ENCODE data around the gene LAPTM5. TPM values are rescaled to one million over a fixed set of nuclear protein-coding genes. Genes with fewer than 3 reads are reported as not detected.

The LAPTM5 gene
- total and polyA plus RNA-seq, 2 of the 8 experiments (the other 6 are each of a cell fraction or from before 2014, with no cell fraction given): 0.37 to 1.4 TPM

GRCh38 chr1:30732277-30732996, 25.1 kb downstream of the LAPTM5 start:
- Histone ChIP-seq H3K9ac (replicated peaks in 1 of 4; ENCODE audit: extremely low read depth in 1 of 4, low read depth in 3 of 4, low read length in 3 of 4) (no peak overlapping the region; a peak in 1 of 7 replicates), H4K8ac (ENCODE audit: extremely low read depth, insufficient read depth, low read length) (no peak overlapping the region), H3K27me3 (replicated peaks in 1 of 4; ENCODE audit: control insufficient read depth in 3 of 4, extremely low read depth in 1 of 4, insufficient read depth in 3 of 4, low read length in 3 of 4) (no peaks in the 10 kb centered on the region), H3K36me3 (ENCODE audit: control insufficient read depth in 2 of 4, insufficient read depth in 4 of 4, low read length in 3 of 4) (no peaks in the 10 kb centered on the region), H3K4ac (replicated peaks; ENCODE audit: insufficient read length, low read depth, low read length) (no peak overlapping the region), H4K91ac (replicated peaks; ENCODE audit: insufficient read length, low read length) (no peak overlapping the region), H2BK20ac (ENCODE audit: low read length) (no peak overlapping the region), H2BK12ac (ENCODE audit: low read depth, low read length) (no peak overlapping the region), H4K5ac (ENCODE audit: insufficient read length, low read depth, low read length) (no peak overlapping the region), H3K79me2 (ENCODE audit: control insufficient read depth in 1 of 2, insufficient read depth in 2 of 2, low read length in 2 of 2) (no peaks in the 10 kb centered on the region), H3K23me2 (ENCODE audit: low read depth, low read length) (peaks cover 4% of the 10 kb centered on the region; the same call in 1 of the 2 replicates), H2BK120ac (replicated peaks; ENCODE audit: low read depth, low read length) (no peak overlapping the region), H3K23ac (ENCODE audit: insufficient read length) (no peak overlapping the region), H3K56ac (replicated peaks; ENCODE audit: insufficient read length, low read depth, low read length) (no peak overlapping the region), H3K14ac (ENCODE audit: insufficient read length) (no peak overlapping the region), H3K18ac (ENCODE audit: extremely low read depth, low read length) (no peak overlapping the region), H2AK5ac (ENCODE audit: low read depth, low read length) (no peak overlapping the region), H3K4me1 (replicated peaks in 1 of 4; ENCODE audit: control insufficient read depth in 3 of 4, insufficient read depth in 4 of 4, low read length in 3 of 4) (peaks cover 0 to 7% (median 2%) of the 10 kb centered on the region in 4 experiments; a peak in 4 of 7 replicates), H4K20me1 (replicated peaks in 1 of 2; ENCODE audit: control insufficient read depth in 1 of 2, insufficient read depth in 2 of 2, low read length in 2 of 2) (no peaks in the 10 kb centered on the region), H2BK5ac (ENCODE audit: low read depth, low read length) (no peak overlapping the region), H3K79me1 (ENCODE audit: low read depth, low read length) (no peaks in the 10 kb centered on the region), H3K4me3 (ENCODE audit: extremely low read depth in 1 of 4, insufficient read depth in 2 of 4, low read depth in 3 of 4, low read length in 4 of 4) (no peak overlapping the region), H3K9me3 (ENCODE audit: insufficient read depth in 2 of 2, low read depth in 1 of 2, low read length in 1 of 2) (no peaks in the 10 kb centered on the region), H2BK15ac (ENCODE audit: low read length) (0 out of 2 replicates have a peak overlapping the region, but pooled peaks have one; percentile 53), H3K4me2 (ENCODE audit: insufficient read depth in 1 of 2, low read depth in 2 of 2, low read length in 2 of 2) (no peak overlapping the region), H3K27ac (ENCODE audit: low read depth, low read length) (no peak overlapping the region), H2AFZ (ENCODE audit: low read length) (0 out of 2 replicates have a peak overlapping the region, but pooled peaks have one; percentile 8)
- ChIA-PET CTCF (ENCODE audit: partially characterized antibody) (interaction anchor here (0.6 to 55.1 kb wide), 4 partner anchors 9 to 130 kb away, joined by 3 to 1640 read pairs (median 34); partner anchors contain the start of genes LAPTM5 and MATN1), POLR2A (ENCODE audit: partially characterized antibody) (interaction anchor here (0.8 to 1.5 kb wide), 3 partner anchors 10 to 201 kb away, joined by 3 to 4 read pairs (median 3); no protein-coding TSS in a partner anchor)
- FAIRE-seq (no peak), DNase-seq (ENCODE audit: low read depth in 1 of 2, low spot score in 2 of 2) (no peak)
- TF ChIP-seq RBBP5 (IDR thresholded peaks at IDR 0.05; ENCODE audit: borderline replicate concordance, low read depth, low read length) (no peak), YY1 (IDR thresholded peaks at IDR 0.05; ENCODE audit: low read depth, low read length) (no peak), KDM1A (IDR thresholded peaks at IDR 0.05; ENCODE audit: borderline replicate concordance, low read length) (no peak), POLR2AphosphoS5 (IDR thresholded peaks at IDR 0.05; ENCODE audit: low read depth, low read length) (no peak), RXRA (IDR thresholded peaks at IDR 0.05; ENCODE audit: insufficient read depth, low read depth, low read length) (no peak), SUZ12 (IDR thresholded peaks at IDR 0.05; ENCODE audit: low read length) (no peak)
- 82% methylated on average over 10 of the region's 10 CpGs; no CpG with 5 or more reads in 1 of the 2 experiments for WGBS, 2 experiments (ENCODE audit: extremely low coverage in 1 of 2, insufficient coverage in 1 of 2, insufficient read length in 1 of 2, insufficient replicate concordance in 2 of 2, low coverage in 1 of 2, low lambda C conversion rate in 2 of 2, missing lambda C conversion rate in 1 of 2)
